ENCODE data around the gene TMEM38B. TPM values are rescaled to one million over a fixed set of nuclear protein-coding genes. Genes with fewer than 3 reads are reported as not detected.

TMEM38B gene, protein sequence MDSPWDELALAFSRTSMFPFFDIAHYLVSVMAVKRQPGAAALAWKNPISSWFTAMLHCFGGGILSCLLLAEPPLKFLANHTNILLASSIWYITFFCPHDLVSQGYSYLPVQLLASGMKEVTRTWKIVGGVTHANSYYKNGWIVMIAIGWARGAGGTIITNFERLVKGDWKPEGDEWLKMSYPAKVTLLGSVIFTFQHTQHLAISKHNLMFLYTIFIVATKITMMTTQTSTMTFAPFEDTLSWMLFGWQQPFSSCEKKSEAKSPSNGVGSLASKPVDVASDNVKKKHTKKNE
- 10 to 100 TPM in 1 of 4 donors, 1 to 10 TPM in 3; 8.6 to 11.3 (median 9.3) TPM for total RNA-seq

DNA sequence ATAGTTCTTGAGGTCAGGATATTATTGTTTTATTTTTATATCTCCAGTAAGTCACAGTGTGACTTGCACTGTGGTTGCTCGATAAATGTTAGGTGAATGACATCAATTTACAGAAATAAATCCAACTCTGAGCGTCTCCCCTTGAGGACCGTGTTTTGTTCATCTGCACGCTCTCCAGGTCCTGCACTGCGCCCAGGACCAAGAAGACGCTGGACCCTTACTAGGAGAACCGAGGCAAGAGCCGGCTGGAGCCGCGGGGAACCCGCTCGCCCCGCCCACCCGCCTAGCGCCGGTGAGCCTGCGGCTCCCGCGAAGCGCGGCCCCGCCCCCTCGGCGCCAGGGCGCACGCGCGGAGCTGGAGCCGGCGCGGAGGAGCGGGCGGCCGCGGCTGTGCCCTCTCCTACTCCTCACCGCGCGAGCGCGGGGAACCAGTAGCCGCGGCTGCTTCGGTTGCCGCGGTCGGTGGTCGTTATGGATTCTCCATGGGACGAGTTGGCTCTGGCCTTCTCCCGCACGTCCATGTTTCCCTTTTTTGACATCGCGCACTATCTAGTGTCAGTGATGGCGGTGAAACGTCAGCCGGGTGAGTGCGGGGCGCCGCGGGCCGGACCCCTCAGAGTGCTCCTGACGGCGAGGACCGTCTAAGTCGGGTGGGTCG lies at the start of gene TMEM38B:
Gene TMEM38B (plus strand): TSS at position 352 of the 658 bp plus-strand sequence. CDS start 120 bp downstream, at position 472.
- peak; percentile 95 for ATAC-seq
- Histone ChIP-seq H3K4me1 (peaks cover 0 to 24% (median 0%) of the 10 kb centered on the region in 3 donors), H3K4me3 (peak within 1 kb of the TSS; percentile 49 to 70), H3K36me3 (no peaks in the 10 kb centered on the region), H3K9me3 (no peaks in the 10 kb centered on the region), H3K27me3 (peaks cover 37% of the 10 kb centered on the region), H3K27ac (peak within 1 kb of the TSS in 3 of 4 donors; percentile 72 to 85 (median 73))
- 0% methylated on average over 1 of the region's 65 CpGs; no CpG with 5 or more reads in 1 of the 2 donors for WGBS, 2 donors (ENCODE audit: low coverage in 1 of 2)
- TF ChIP-seq POLR2A (IDR thresholded peaks at IDR 0.05) (peak; percentile 39 to 55), POLR2AphosphoS5 (IDR thresholded peaks at IDR 0.05) (no peak)
- TF ChIP-seq, protein P1, sequence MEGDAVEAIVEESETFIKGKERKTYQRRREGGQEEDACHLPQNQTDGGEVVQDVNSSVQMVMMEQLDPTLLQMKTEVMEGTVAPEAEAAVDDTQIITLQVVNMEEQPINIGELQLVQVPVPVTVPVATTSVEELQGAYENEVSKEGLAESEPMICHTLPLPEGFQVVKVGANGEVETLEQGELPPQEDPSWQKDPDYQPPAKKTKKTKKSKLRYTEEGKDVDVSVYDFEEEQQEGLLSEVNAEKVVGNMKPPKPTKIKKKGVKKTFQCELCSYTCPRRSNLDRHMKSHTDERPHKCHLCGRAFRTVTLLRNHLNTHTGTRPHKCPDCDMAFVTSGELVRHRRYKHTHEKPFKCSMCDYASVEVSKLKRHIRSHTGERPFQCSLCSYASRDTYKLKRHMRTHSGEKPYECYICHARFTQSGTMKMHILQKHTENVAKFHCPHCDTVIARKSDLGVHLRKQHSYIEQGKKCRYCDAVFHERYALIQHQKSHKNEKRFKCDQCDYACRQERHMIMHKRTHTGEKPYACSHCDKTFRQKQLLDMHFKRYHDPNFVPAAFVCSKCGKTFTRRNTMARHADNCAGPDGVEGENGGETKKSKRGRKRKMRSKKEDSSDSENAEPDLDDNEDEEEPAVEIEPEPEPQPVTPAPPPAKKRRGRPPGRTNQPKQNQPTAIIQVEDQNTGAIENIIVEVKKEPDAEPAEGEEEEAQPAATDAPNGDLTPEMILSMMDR (IDR thresholded peaks at IDR 0.05), result no peak

DNA sequence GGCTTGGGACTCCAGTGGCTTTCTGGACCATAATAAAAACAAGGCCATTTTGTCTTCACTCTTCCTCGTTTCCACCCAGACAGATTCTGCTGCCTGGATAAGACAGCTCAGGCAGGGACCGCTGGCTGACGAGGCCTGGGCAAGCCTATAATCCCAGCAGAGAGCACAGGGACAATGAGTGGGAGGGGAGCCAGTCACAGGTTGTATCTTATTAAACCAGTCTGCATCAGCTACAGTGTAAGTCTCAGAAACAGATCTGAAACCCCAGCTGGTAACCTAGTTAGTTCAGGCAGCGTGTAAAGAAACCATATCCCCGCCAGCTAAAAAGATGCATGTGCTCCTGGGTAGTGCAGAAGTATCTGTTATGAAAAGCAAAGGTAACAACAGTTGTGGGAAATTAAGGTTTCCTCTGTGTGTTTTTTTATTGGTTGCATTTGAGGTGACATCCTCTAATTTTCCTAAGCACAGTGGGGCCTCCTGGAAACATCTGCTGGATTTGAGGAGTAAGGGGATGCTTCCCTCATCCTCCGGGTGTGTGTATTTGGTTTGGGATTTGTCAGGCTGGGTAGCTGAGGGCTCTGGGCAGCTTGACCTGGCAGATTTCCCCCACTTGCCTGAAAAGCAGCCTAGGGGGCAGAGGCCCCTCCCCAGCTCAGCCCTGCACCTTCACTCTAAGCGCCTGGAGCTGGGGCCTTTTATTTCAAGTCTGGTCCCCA lies 47.3 kb upstream of the TMEM38B start:
- TF ChIP-seq POLR2A (IDR thresholded peaks at IDR 0.05), result no peak
- no peak overlapping the region for H3K4me3 ChIP-seq
- H3K9me3 ChIP-seq, result peaks cover 0 to 10% (median 0%) of the 10 kb centered on the region in 3 donors
- H3K36me3 ChIP-seq, result peaks cover 0 to 1% of the 10 kb centered on the region in 2 donors
- no peaks in the 10 kb centered on the region for H3K4me1 ChIP-seq
- WGBS, 2 donors (ENCODE audit: low coverage in 1 of 2), result 93 to 100% methylated on average over 2 to 3 of the region's 7 CpGs
- H3K27me3 ChIP-seq, result no peaks in the 10 kb centered on the region
- H3K27ac ChIP-seq, result no peak overlapping the region
- ATAC-seq, result no peak

DNA sequence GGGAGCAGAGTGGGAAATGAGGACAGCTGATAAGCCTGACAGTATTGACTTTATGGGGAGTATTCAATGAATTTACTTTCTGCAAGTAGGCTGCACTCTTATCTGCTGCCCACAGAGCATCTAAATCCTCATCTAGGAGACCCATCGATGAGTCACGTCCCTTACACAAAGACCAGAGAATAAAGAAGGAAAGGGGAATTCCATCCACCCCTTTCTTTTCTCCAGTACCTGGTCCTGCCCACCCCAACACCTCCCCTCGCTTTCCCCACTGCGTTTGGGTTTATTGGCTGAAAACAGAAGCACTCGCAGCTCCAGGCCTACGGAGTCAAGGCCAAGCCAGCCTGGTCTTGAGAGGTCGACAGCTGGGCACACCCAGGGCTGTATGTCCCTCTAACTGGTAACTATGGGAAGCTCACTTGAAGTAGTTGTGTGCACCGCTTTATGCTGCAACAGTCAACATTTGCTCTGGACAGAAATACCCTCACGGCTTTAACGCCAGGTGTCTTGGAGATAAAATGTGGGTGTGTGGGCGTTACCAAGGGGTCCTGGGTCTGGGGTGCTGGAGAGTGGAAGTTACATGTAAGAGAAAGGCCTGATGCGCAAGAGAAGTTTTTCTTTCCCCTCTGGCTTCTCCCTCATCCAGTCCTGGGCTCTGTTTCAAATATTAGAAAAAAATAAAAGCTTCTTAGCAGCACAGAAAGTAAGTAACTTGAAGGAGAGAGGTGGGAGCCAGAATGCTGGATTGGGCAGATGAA lies 46.6 kb upstream of the TMEM38B start:
- ATAC-seq, result no peak
- no peaks in the 10 kb centered on the region for H3K36me3 ChIP-seq
- H3K27ac ChIP-seq, result no peak overlapping the region
- WGBS, 2 donors (ENCODE audit: low coverage in 1 of 2), result 72 to 82% methylated on average over 9 of the region's 12 CpGs
- H3K27me3 ChIP-seq, result no peaks in the 10 kb centered on the region
- H3K4me3 ChIP-seq, result no peak overlapping the region
- peaks cover 0 to 2% (median 0%) of the 10 kb centered on the region in 3 donors for H3K9me3 ChIP-seq
- no peaks in the 10 kb centered on the region for H3K4me1 ChIP-seq
- TF ChIP-seq, protein P1 (IDR thresholded peaks at IDR 0.05), result no peak
- no peak for TF ChIP-seq POLR2AphosphoS5 (IDR thresholded peaks at IDR 0.05)
- TF ChIP-seq EP300 (IDR thresholded peaks at IDR 0.05), result no peak

DNA sequence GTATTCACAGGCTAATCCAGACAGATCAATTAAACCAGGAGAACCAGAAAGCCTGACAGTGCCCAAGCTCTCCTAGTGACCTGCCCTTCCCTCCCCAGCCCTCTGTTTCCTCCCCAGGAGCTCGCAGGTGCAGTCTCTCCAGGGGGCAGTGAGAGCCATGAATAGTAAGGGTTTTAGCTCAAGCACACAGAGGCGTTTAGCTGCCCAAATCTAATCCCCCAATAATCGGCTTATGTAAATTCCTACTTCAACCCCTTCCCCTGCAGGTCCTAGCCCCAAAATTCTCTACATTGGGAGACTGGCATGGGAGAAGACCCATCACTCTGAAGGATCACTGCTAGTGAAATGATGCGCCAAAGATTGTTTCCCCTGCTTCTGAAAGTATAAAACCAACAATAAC lies 42.5 kb upstream of the TMEM38B start:
- peaks cover 0 to 11% (median 8%) of the 10 kb centered on the region in 3 donors for H3K4me1 ChIP-seq
- peaks cover 12% of the 10 kb centered on the region for H3K27me3 ChIP-seq
- TF ChIP-seq, protein P1 (IDR thresholded peaks at IDR 0.05), result no peak
- TF ChIP-seq POLR2AphosphoS5 (IDR thresholded peaks at IDR 0.05) (no peak), POLR2A (IDR thresholded peaks at IDR 0.05) (no peak), EP300 (IDR thresholded peaks at IDR 0.05) (no peak)
- ATAC-seq, result no peak
- H3K4me3 ChIP-seq, result no peak overlapping the region
- no peaks in the 10 kb centered on the region for H3K9me3 ChIP-seq
- WGBS, 2 donors (ENCODE audit: low coverage in 1 of 2), result 55 to 64% methylated on average over 4 of the region's 4 CpGs
- no peak overlapping the region for H3K27ac ChIP-seq
- no peaks in the 10 kb centered on the region for H3K36me3 ChIP-seq

All from gastroesophageal sphincter (tissue), 4 donors.